AG04450 (cell line): ENCODE measurements around the gene SNX12. TPM values are rescaled to one million over a fixed set of nuclear protein-coding genes. Genes with fewer than 3 reads are reported as not detected.

Experiments used
- CTCF ChIA-PET: fragments of 300-600, 350-600 bp; formaldehyde crosslinking; extraction: SDS; loops from one replicate; lab custom pipeline; 2022; ENCODE audit warnings: antibody characterized with exemption, inconsistent platforms; lab: Charles Lee
- POLR2A ChIA-PET: fragments of 350-600 bp; formaldehyde crosslinking; extraction: SDS; loops from one replicate; lab custom pipeline; 2021; ENCODE audit warnings: antibody characterized with exemption, inconsistent platforms; lab: Yijun Ruan, JAX
- DNase-seq: peaks from one replicate; pipeline ENCODE4 v3.0.0-alpha.2; 2011; ENCODE audit warnings: low read depth, low spot score
- H3K27ac ChIP-seq: one replicate; pipeline ENCODE4 v1.5.1; 2012; ENCODE audit warnings: low read depth, low read length, control low read depth
- H3K27me3 ChIP-seq: one replicate; pipeline ENCODE4 v1.6.0; 2012; ENCODE audit warnings: low read length; ENCODE audit not compliant: control insufficient read depth, insufficient read depth
- H3K4me3 ChIP-seq: 2 replicates; pipeline ENCODE4 v1.5.1; 2011; ENCODE audit warnings: mild to moderate bottlenecking, low read depth, low read length, control low read depth
- H3K9me3 ChIP-seq: 2 replicates; pipeline ENCODE4 v1.5.1; 2012; ENCODE audit warnings: low read length; ENCODE audit not compliant: control insufficient read depth, insufficient read depth
- polyA minus RNA-seq: library from RNA; depleted of rRNA, polyadenylated mRNA; stranded (reverse); fragments of >200 nt; gene quantifications from 2 replicates; pipeline ENCODE4 v1.2.3, GENCODE V29; 2011; rRNA and poly(A)+ RNA removed
- polyA plus RNA-seq: library from polyadenylated mRNA; depleted of rRNA; stranded (reverse); fragments of >200 nt; gene quantifications from 2 replicates; pipeline ENCODE4 v1.2.3, GENCODE V29; 2011; rRNA removed
- TF ChIP-seq, protein P1 (sequence below): IDR thresholded peaks from 2 replicates; pipeline ENCODE4 v1.5.1; 2011; ENCODE audit warnings: low read depth, low read length, control low read depth, inconsistent platforms

SNX12 gene
- polyA plus RNA-seq (76.0 and 77.0 TPM in 2 replicates), polyA minus RNA-seq (70.8 and 79.8 TPM in 2 replicates)

DNA sequence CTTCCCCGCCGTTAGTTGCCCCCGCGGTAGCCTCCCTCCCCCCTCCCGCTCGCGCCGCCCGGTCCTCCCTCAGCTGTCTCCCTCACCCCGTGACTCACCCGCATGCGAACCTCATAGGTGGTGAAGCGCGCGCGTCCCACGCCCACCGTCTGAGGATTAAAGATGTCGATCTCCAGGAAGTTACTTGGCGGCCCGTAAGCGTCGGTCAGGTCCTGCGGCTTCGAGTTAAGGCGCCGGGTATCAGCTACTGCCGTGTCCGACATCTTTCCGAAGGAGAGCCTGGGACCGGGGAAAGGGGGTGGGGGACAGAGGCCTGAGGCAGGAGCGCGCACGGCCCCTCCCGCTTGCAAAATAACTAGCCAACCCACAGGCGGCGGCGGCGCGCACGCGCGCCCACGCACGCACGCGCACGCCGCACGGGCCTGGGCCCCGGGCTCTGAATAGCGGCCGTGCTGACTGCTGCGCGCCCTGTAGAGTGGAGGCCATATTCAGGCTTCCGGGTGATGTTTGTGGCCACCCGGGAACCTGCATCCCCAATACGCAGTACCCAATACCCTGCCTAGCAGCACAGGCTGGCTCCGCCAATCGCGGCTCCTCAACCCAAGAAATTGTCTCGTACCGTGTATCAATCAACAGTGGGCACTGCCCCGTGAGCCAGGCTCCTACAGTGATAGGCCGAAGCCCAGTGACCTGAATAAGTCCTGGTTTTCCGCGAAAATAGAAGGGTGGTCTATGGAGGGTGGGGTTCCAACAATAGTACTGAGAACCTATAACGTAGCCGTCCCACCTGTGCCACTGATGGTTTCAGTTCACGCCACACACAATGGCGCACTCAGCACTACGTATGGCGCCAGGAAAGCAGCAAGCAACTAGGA, at the start of gene SNX12:
Gene SNX12, minus strand, starts transcription at position 291 of the 875 bp plus-strand sequence. Its CDS starts 28 bp downstream, at position 263.
- peak within 1 kb of the TSS; percentile 75 for H3K27ac ChIP-seq
- no peaks in the 10 kb centered on the region for H3K27me3 ChIP-seq
- CTCF ChIA-PET: no interaction called here
- DNase-seq: peak; percentile 87
- TF ChIP-seq, protein P1, sequence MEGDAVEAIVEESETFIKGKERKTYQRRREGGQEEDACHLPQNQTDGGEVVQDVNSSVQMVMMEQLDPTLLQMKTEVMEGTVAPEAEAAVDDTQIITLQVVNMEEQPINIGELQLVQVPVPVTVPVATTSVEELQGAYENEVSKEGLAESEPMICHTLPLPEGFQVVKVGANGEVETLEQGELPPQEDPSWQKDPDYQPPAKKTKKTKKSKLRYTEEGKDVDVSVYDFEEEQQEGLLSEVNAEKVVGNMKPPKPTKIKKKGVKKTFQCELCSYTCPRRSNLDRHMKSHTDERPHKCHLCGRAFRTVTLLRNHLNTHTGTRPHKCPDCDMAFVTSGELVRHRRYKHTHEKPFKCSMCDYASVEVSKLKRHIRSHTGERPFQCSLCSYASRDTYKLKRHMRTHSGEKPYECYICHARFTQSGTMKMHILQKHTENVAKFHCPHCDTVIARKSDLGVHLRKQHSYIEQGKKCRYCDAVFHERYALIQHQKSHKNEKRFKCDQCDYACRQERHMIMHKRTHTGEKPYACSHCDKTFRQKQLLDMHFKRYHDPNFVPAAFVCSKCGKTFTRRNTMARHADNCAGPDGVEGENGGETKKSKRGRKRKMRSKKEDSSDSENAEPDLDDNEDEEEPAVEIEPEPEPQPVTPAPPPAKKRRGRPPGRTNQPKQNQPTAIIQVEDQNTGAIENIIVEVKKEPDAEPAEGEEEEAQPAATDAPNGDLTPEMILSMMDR: no peak
- POLR2A ChIA-PET: interaction anchor here (0.6 to 0.8 kb wide), 2 partner anchors 186 to 215 kb away, joined by 3 to 5 read pairs; partner anchors contain the start of gene NONO
- H3K9me3 ChIP-seq: no peaks in the 10 kb centered on the region
- peak within 1 kb of the TSS; percentile 74 for H3K4me3 ChIP-seq

DNA sequence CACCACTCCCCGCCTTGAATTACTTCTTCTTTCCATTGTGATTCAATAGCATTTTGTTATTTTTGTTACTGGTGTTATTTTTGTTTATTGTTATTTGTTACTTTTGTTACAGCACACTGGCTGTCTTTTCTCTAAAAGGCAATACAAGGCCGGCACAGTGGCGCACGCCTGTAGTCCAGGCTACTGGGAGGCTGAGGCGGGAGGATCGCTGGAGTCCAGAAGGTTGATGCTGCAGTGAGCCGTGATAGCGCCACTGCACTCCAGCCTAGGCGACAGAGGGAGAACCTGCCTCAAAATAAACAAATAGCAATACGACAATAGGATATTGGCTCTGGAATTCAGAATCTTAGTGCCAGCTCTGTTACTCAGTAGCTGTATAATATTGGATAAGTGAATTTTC, 49.2 kb upstream of the SNX12 start:
- ChIA-PET POLR2A (no interaction called here), CTCF (interaction anchor here (1.8 kb wide), 1 partner anchor 13 kb away, joined by 5 read pairs; no protein-coding TSS in a partner anchor)
- Histone ChIP-seq H3K4me3 (no peak overlapping the region), H3K9me3 (no peaks in the 10 kb centered on the region), H3K27me3 (no peaks in the 10 kb centered on the region), H3K27ac (no peak overlapping the region)
- TF ChIP-seq, protein P1: no peak
- DNase-seq: no peak

DNA sequence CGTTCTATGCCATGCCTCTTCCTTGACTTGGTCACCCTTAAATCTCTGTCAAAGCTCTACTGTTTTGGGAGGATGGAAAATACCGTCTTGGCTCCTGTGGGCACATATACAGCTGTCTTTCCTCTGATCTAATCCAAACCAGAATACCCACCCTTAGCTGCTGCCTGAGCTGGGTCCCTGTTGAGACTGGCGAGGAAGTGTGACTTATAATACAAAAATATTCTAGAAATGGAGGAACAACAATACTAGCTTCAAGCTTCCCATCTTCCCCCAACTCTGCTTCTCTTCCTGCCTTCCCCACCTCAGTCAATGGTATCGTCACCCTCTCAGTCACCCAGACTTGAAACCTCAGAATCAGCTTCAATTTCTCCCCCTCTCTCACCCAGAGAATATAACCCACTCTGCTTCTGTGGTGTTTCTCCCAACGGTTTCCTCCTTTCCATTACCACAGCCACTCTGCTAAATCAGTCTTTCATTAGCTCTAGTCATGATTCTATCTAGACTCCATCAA, 43.8 kb upstream of the SNX12 start:
- Histone ChIP-seq H3K27ac (no peak overlapping the region), H3K4me3 (no peak overlapping the region), H3K27me3 (peaks cover 2% of the 10 kb centered on the region), H3K9me3 (no peaks in the 10 kb centered on the region)
- no peak for DNase-seq
- POLR2A ChIA-PET: no interaction called here
- CTCF ChIA-PET: interaction anchor here (1.0 kb wide), 1 partner anchor 13 kb away, joined by 3 read pairs; no protein-coding TSS in a partner anchor
- TF ChIP-seq, protein P1: no peak

DNA sequence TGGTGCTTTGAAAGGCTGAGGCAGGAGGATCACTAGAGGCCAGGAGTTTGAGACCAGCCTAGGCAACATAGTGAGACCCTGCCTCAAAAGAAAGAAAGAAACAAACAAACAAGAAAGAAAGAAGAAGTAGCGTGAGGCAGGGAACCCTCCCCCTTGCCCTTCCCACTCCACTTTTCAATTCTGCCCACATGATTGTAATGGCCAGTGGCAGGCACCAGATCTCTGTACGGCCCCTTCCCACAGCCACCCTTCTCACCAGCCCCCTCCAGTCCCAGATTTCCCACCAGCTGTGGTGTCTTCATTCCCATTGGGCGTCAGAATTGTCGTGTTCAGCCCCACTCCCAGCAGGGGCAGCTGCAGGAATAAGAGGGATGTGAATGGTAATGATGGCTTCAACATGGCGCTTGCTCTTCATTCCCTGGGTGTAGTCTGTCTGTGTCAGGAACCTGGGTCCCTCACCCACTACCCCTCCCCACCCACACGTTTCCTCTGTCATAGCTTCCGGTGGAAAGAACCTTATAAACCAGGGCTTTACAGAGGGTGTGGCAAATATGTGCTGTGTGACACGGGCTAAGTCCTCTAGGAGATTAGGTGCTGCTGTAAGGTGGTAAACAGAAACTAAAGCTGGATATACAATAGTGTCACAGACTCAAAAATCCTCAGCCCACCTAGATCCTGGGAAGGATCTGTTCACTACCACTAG, 43.2 kb upstream of the SNX12 start, which contains the start of gene IL2RG:
Gene IL2RG, minus strand, starts transcription at position 437 of the 703 bp plus-strand sequence. Its CDS starts 38 bp downstream, at position 399.
- no peak within 1 kb of the TSS for H3K27ac ChIP-seq
- no peak within 1 kb of the TSS for H3K4me3 ChIP-seq
- peaks cover 2% of the 10 kb centered on the region for H3K27me3 ChIP-seq
- POLR2A ChIA-PET: no interaction called here
- DNase-seq: no peak
- no peaks in the 10 kb centered on the region for H3K9me3 ChIP-seq
- TF ChIP-seq, protein P1: no peak
- CTCF ChIA-PET: interaction anchor here (1.0 kb wide), 1 partner anchor 12 kb away, joined by 3 read pairs; no protein-coding TSS in a partner anchor
